ENCODE results near the gene DNAH2. TPM values are rescaled to one million over a fixed set of nuclear protein-coding genes. Genes with fewer than 3 reads are reported as not detected.

DNAH2 gene
- total RNA-seq, 1 donor from 2014 or later, result 0.05 TPM

- no peak for ATAC-seq
- intact Hi-C loops (cut with micrococcal nuclease), result no loop called here
- no peak for DNase-seq
Observed at GRCh38 chr17:7717756-7718350, 309 bp downstream of the DNAH2 start.

GRCh38 chr17:7719661-7720060, 2.1 kb downstream of the DNAH2 start:
- ATAC-seq (no peak), DNase-seq (no peak)
- intact Hi-C loops (cut with micrococcal nuclease), result no loop called here

- no peak for DNase-seq
- intact Hi-C loops (cut with micrococcal nuclease), result no loop called here
- ATAC-seq, result no peak
Observed at GRCh38 chr17:7720125-7720524, 2.6 kb downstream of the DNAH2 start.

- no peak for ATAC-seq
- intact Hi-C loops (cut with micrococcal nuclease), result no loop called here
- no peak for DNase-seq
Observed at GRCh38 chr17:7721612-7722011, 4.1 kb downstream of the DNAH2 start.

- ATAC-seq, result no peak
- intact Hi-C loops (cut with micrococcal nuclease), result no loop called here
- DNase-seq, result no peak
Observed at GRCh38 chr17:7727886-7728285, 10.3 kb downstream of the DNAH2 start.

- ATAC-seq (no peak), DNase-seq (no peak)
- intact Hi-C loops (cut with micrococcal nuclease), result loop anchor here (10.0 kb wide), 1 partner anchor 135 kb away; no protein-coding TSS in a partner anchor
Observed at GRCh38 chr17:7729816-7730215, 12.3 kb downstream of the DNAH2 start.

GRCh38 chr17:7732981-7733539, 15.5 kb downstream of the DNAH2 start:
- DNase-seq, result no peak
- intact Hi-C loops (cut with micrococcal nuclease), result loop anchor here (10.0 kb wide), 1 partner anchor 132 kb away; no protein-coding TSS in a partner anchor
- ATAC-seq, result no peak

- no peak for DNase-seq
- no peak for ATAC-seq
- intact Hi-C loops (cut with micrococcal nuclease), result loop anchor here (10.0 kb wide), 1 partner anchor 127 kb away; no protein-coding TSS in a partner anchor
Observed at GRCh38 chr17:7737601-7738000, 20.1 kb downstream of the DNAH2 start.

- no peak for DNase-seq
- intact Hi-C loops (cut with micrococcal nuclease), result loop anchor here (10.0 kb wide), 1 partner anchor 125 kb away; no protein-coding TSS in a partner anchor
- ATAC-seq, result no peak
Observed at GRCh38 chr17:7739746-7740145, 22.2 kb downstream of the DNAH2 start.

- intact Hi-C loops (cut with micrococcal nuclease), result no loop called here
- ATAC-seq (no peak), DNase-seq (peak; percentile 48)
Observed at GRCh38 chr17:7740481-7741001, 23.0 kb downstream of the DNAH2 start.

GRCh38 chr17:7742729-7743128, 25.2 kb downstream of the DNAH2 start:
- intact Hi-C loops (cut with micrococcal nuclease), result no loop called here
- no peak for DNase-seq

GRCh38 chr17:7744416-7744815, 26.9 kb downstream of the DNAH2 start:
- ATAC-seq, result no peak
- DNase-seq, result no peak
- intact Hi-C loops (cut with micrococcal nuclease), result no loop called here

More at GRCh38 chr17:7742729-7743128, 25.2 kb downstream of the DNAH2 start:
- ATAC-seq, result no peak

- intact Hi-C loops (cut with micrococcal nuclease), result no loop called here
- DNase-seq (no peak), ATAC-seq (no peak)
Observed at GRCh38 chr17:7745748-7746470, 28.4 kb downstream of the DNAH2 start.

GRCh38 chr17:7747635-7748071, 30.1 kb downstream of the DNAH2 start:
- ATAC-seq (no peak), DNase-seq (no peak)
- intact Hi-C loops (cut with micrococcal nuclease), result no loop called here

- DNase-seq, result no peak
- ATAC-seq, result peak; percentile 57
- intact Hi-C loops (cut with micrococcal nuclease), result no loop called here
Observed at GRCh38 chr17:7748076-7748775, 30.7 kb downstream of the DNAH2 start.

GRCh38 chr17:7750321-7750821, 32.8 kb downstream of the DNAH2 start:
- ATAC-seq, result no peak
- intact Hi-C loops (cut with micrococcal nuclease), result no loop called here
- no peak for DNase-seq

- intact Hi-C loops (cut with micrococcal nuclease), result no loop called here
- ATAC-seq (no peak), DNase-seq (no peak)
Observed at GRCh38 chr17:7754656-7755055, 37.1 kb downstream of the DNAH2 start.

- intact Hi-C loops (cut with micrococcal nuclease), result no loop called here
- ATAC-seq, result no peak
- no peak for DNase-seq
Observed at GRCh38 chr17:7755095-7755890, 37.7 kb downstream of the DNAH2 start.

- no peak for DNase-seq
- no peak for ATAC-seq
- intact Hi-C loops (cut with micrococcal nuclease), result no loop called here
Observed at GRCh38 chr17:7756968-7757367, 39.4 kb downstream of the DNAH2 start.

All from left ventricle myocardium superior (tissue), 1 donor.